Erythroblast (primary cell): ENCODE results near the gene IP6K1.

Experiments
- GATA1 ChIP-seq: IDR thresholded peaks from 2 replicates; pipeline ENCODE4 v1.6.1; 2011; ENCODE audit warnings: low read depth, mild to moderate bottlenecking, control low read depth, low read length, moderate library complexity
- POLR2A ChIP-seq: IDR thresholded peaks from 2 replicates; pipeline ENCODE4 v1.6.1; 2011; ENCODE audit warnings: mild to moderate bottlenecking, low read length

GRCh38 chr3:49792371-49793150 lies 6.2 kb upstream of the IP6K1 start:
- TF ChIP-seq POLR2A (no peak), GATA1 (no peak)
